ENCODE data around the gene KCNN4.
"Not testable (repeated sequence)": the region's sequence is repeated elsewhere in the genome, so short reads cannot be mapped to it uniquely, and the experiment has no call there.

The KCNN4 gene

GRCh38 chr19:43774103-43774939 lies 6.5 kb downstream of the KCNN4 start:
- ATAC-seq = no peak

GRCh38 chr19:43773725-43774102 lies 7.1 kb downstream of the KCNN4 start:
- ATAC-seq = no peak

GRCh38 chr19:43769256-43769655 lies 11.5 kb downstream of the KCNN4 start:
- no peak for ATAC-seq

- no peak for ATAC-seq
These were observed 12.3 kb downstream of the KCNN4 start for GRCh38 chr19:43768273-43769050.

- ATAC-seq = no peak
These were observed 13.0 kb downstream of the KCNN4 start for GRCh38 chr19:43767818-43768217.

GRCh38 chr19:43767316-43767715 lies 13.5 kb downstream of the KCNN4 start:
- no peak for ATAC-seq

GRCh38 chr19:43766755-43767043 lies 14.1 kb downstream of the KCNN4 start:
- ATAC-seq = no peak

GRCh38 chr19:43765109-43765876 lies 15.5 kb downstream of the KCNN4 start:
- peak; percentile 85 to 88 for ATAC-seq

- not testable (repeated sequence) for ATAC-seq
These were observed 16.1 kb downstream of the KCNN4 start for GRCh38 chr19:43764684-43765083.

GRCh38 chr19:43763473-43763939 lies 17.3 kb downstream of the KCNN4 start:
- no peak for ATAC-seq

GRCh38 chr19:43762814-43763213 lies 18.0 kb downstream of the KCNN4 start:
- ATAC-seq = no peak

- ATAC-seq = no peak
These were observed 19.8 kb downstream of the KCNN4 start for GRCh38 chr19:43760941-43761340.

GRCh38 chr19:43759515-43759914 lies 21.3 kb downstream of the KCNN4 start:
- ATAC-seq = no peak

- ATAC-seq = peak in 1 of 2 donors; percentile 6
These were observed 25.4 kb downstream of the KCNN4 start for GRCh38 chr19:43755256-43755801.

GRCh38 chr19:43754503-43755255 lies 26.1 kb downstream of the KCNN4 start, which contains the start of gene SMG9:
SMG9 (minus strand) TSS chr19:43754962; CDS start chr19:43750741, 4,221 bp downstream.
- ATAC-seq = peak; percentile 84

- ATAC-seq = no peak
These were observed 26.6 kb downstream of the KCNN4 start for GRCh38 chr19:43754253-43754502.

- no peak for ATAC-seq
These were observed 28.4 kb downstream of the KCNN4 start for GRCh38 chr19:43752287-43752875.

- ATAC-seq = no peak
These were observed 29.1 kb downstream of the KCNN4 start for GRCh38 chr19:43751466-43752220.

GRCh38 chr19:43749898-43750297 lies 30.9 kb downstream of the KCNN4 start:
- no peak for ATAC-seq

GRCh38 chr19:43749152-43749551 lies 31.6 kb downstream of the KCNN4 start:
- ATAC-seq = no peak

GRCh38 chr19:43748685-43749084 lies 32.1 kb downstream of the KCNN4 start:
- ATAC-seq = no peak

Measured in activated CD4-positive, CD25-positive, alpha-beta regulatory T cell treated with anti-CD3 and anti-CD28 coated beads, Interleukin-2, amount 50 U/mL, for 24 hours (primary cell).